GM19035 (cell line): Measurements from ENCODE around the gene TNFAIP8.

Experiments used
- ATAC-seq: cut with Tn5 transposase; IDR thresholded peaks from one replicate; pipeline ENCODE4 v1.9.1; 2021; ENCODE audit not compliant: unreplicated experiment

TNFAIP8 gene

DNA sequence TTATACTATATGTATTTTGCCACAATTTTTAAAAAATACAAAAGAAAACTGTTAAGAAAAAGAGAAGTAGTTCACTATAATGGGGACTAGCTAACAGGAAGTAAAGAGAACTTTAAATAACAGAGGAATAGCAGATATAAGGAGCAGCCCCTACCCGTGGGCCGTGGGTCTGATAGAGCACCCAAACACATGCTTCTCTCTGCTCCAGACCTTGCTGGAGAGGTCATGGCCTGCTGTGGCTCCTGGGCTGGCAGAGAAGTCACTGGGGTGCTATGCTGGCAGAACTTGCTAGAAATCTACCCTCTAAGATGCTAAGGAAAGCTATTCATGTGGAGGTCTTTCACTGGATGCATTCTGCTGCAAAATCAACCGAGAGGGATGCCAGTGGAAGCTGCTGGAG is 10.0 kb upstream of the TNFAIP8 start:
- ATAC-seq = no peak

DNA sequence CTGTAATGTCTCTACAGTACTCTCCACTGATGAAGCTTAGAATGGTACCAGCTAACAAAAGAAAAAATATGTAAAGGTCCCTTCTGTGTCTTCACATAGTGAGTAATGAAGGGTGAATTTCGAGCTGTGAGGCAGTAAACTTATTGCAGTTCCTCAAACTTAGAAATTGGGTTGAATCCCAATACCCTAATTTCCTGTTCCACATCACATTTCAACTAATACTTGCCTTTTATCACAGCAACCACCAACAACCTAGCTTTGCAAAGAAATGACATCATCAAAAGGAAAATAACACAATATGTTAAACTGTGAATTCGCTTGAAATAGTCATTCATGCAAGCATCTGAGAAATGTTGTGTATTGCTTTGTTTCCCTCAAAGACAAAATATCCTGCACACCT is 9.4 kb upstream of the TNFAIP8 start:
- no peak for ATAC-seq

DNA sequence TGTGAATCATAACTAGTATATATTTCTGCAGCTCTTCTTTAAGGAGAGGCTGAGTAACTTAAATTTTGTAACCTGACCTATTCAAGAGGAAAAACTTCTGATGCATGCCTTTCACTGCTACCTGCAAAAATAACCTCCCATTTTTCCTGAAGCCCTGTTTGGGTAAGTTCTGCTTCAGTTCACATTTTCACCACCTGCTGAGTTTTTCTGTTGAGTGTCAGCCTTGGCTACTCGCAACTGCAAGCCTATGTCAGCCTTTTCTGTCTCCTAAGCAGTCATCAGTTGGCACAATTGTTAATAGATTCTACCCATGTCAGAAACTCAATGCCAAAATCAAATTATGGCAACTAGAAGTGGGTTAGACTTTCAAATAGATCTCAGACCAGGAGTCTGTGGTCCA is 8.2 kb upstream of the TNFAIP8 start:
- ATAC-seq = no peak

DNA sequence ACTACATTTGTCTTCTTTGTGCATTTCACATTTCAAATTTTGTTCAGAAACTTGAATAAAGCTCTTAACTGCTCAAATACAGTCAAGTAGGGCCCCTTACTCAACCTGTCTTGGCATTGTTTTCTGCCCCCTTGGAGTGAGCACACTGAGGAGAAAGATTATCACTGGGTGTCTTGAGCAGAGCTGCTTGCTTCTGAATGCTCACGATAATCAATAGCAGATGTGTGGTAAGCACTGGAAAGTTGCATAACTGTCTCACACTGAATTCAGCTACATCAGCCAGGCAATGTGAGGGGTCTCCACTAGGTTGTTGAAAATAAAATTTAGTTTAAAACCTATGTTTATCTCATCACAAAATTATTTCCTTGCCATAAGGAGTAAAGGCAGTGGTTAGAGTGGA is 7.8 kb upstream of the TNFAIP8 start:
- ATAC-seq = no peak

DNA sequence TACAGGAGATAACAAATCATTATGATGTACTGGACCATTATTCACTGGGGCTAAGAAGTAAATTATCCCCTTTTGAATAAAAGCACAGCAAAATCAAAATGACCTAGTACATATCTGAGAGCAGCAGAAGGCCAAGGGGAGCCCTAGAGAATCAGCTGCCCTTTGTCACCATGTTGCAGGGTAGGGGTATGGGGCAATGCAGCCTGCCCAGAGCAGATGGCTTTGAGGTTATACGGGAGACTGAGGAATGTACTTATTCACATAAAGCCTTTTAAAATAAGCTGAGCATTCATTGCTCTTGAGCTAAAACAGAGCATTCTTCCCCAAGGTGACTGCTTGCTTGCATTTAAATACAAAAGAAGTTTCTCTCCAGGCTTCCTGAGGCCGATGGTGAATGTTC is 2.6 kb upstream of the TNFAIP8 start:
- ATAC-seq = no peak

DNA sequence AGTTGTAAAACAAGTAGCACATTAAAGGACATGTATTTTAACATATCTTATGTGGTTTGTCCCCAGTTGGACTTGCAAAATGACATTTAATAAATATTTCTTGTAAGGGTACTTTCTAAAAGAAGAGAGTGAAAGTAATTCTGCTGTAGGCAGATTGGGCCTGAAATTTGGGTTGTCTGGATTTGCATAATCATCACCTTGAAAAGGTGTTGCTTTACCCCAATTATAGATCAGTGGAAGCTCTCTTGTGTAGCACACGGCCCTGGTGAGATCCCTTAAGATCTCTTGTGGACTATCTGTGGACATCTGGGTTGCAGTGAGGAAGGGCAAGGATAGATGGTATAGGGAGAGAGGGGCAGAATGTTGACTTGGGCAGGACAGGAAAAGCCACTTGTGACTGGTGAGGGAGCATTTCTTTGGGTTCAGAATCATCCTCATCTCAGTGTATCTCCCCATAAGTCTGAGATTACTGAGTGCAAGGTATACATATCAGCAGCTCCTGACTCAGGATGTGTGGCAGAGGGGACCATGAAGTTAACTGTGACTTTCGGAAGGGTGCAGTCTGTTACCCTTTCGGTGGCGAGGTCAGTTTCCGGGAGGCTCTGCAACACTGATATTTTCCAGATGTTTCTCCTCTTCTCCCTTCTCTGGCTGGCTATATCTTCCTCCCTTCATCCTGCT is 2.0 kb upstream of the TNFAIP8 start:
- ATAC-seq = peak; percentile 55

DNA sequence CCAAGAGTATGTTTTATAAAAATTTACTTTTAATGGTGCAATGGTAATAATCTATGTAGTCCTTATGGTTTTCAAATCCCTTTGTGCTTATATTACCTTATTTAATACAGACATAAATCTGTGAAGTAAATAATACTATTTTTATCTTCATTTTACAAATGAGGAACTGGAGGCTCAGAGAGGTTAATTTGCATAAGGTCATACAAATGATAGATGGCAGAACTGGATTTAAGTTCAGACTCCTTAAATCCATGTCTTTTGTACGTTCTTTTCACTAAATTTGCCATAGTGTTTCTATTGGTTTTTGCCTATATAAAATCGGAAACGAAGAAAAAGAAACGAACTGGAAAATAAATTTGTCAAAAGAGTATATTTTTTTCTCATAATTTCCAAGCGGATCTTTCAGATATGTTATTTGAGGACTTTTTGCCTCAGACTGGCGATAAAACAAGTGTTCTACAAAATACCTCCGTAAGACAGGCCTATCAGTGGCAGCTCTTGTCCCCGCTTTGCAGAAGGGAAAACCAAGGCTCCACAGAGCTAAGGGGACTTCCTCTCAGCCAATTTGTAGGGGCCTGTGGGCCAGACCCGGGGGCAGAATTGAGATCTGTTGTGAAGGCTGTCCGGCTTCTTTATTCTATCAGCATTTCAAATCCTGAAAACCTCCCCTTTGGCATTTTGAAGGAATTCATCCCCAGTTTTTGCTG is 1.1 kb upstream of the TNFAIP8 start:
- ATAC-seq = peak; percentile 12

DNA sequence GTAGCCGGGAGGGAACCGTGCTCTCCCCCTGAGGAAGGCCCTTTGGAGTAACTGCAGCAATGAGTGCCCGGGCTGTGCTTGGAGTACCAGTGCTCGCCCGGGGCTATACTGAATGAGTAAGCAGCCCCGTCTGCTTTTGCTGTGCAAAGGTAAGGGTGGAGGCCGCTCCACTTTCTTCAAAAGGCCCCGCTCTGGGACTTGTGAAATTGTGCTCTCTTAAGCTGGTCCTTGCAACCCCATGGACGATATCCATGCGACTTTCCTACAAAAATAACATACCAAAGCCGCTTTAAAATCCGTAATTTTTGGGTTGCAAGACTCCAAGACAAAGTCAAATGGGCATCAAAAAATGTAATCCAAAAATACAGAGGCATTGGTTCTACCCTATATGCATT is 578 bp upstream of the TNFAIP8 start:
- peak; percentile 29 for ATAC-seq

DNA sequence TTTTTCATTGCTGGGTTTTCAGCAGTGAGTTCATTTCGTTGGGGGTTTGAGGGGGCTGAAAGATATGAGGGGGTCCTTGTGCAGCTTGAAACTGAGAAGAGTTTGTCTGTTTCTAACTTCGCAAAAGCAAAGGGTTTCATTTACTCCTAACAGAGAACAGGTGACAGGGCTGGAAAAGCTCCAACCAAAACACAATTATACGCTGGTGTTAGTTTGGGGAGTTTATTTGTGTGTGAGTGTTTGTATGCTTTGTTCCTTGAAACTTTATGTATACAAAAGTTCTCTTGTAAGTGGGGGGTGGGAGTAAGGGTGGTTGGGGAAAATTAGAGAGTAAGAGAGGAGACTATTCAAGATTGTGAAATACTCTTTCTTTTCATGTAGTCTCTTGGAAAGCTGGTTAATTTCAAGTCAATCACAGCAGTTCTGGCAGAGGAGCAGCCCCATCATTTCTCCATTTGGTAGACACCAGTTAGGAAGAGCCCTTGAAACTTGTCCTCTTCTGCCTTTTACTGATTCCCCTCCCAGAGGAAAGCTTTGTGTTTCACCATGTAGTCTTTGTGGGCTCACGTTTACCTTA is 881 bp downstream of the TNFAIP8 start:
- ATAC-seq = no peak

DNA sequence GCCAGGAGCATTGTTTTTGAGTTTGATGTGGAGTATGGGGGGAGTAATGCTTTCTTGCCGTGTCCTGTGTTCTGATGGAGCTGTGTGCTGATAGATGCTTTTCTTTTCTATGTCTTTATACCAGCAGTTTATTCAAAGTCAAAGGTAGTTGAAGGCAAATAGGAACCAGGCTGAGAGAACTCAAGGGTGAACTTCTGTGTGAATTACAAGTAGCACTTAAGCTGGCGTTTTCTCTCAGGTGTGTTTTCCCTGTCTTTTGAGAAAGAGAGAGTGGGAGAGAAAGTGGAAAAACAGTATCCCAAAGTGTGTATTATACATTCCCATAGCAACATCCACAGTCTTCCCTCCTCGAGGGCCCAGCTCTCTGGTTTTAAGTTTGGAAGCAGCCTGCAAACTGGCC is 1.5 kb downstream of the TNFAIP8 start:
- no peak for ATAC-seq

DNA sequence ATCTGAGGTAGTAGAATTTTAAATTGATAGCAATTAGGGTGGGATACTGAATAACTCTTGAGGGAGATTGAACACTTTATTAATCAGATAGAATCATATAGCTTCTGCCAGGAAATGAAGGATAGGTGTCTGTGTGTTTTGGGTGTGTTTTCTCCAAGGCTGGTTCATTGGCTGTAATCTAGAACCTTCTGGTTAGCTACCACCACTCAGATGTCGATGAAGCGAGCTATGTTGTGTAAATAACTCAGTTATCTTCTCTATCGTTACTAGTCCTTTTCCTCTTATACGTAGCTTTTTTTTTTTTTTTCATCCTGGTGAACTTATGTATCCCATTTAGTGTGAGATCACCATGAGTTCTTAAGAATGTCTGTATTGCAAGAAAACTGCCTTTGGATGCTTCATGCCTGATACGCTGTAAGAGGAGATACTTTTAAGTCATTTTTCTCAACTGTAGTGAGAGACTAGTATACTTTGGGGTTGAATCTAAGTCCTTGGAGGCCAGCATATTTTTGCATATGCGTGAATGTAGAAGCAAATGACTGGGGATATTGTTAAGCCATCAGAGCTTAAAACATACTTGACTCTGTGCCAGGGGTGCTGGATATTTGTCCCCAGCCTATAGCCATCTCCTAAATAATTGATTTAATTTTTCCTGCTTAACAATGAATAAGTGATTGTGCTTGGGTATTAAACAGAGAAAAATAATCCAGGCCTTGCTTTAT is 2.1 kb downstream of the TNFAIP8 start:
- ATAC-seq = no peak

DNA sequence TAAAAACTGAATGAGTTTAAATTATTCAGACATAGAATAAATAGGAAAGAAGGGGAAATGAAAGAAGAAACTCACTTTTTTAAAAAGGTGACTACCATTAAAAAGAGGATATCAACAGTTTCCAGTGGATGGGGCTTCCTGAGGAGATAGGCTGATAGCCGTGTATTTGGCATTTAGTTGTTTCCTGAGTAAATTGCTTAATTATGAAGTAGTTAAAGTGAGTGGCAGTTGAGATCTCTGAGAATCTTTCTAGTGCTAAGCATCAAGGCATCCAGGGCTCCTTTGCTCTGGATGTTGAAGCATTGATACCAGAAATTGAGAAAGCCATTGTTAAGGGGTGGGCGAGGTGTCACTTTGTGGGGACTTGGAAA is 2.7 kb downstream of the TNFAIP8 start:
- ATAC-seq = no peak

DNA sequence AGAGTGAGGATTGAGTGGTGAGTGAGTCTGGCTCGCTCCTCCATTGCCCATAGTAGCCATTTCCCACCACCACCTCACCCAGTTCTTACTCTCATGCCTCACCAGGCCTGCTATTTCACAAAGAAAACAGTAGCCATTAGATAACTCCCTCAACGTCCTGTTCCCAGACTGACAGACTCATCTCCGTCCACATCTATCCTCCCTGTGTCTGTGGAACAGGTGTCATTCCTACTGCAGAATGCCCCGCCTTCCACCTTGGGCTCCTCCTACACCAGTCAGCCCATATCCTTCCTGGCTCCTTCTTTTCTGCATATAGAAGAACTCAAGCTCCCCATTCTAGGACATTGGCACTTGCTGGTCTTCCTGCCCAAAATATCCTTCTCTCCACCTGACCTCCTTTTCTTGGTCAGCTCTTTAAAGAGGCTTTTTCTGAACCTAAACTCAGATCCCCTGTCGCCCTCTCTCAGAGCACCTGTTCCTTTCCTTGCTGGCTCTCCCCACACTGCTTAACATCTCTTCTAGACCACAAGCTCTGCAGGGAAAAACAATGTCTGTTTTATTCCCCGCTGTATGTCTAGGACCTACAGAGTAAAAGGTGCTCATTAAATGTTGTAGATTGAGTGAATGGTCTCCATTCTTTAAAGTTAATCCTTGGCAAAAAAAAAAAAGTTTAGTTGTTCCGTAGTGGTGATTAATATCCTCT is 3.2 kb downstream of the TNFAIP8 start:
- no peak for ATAC-seq

DNA sequence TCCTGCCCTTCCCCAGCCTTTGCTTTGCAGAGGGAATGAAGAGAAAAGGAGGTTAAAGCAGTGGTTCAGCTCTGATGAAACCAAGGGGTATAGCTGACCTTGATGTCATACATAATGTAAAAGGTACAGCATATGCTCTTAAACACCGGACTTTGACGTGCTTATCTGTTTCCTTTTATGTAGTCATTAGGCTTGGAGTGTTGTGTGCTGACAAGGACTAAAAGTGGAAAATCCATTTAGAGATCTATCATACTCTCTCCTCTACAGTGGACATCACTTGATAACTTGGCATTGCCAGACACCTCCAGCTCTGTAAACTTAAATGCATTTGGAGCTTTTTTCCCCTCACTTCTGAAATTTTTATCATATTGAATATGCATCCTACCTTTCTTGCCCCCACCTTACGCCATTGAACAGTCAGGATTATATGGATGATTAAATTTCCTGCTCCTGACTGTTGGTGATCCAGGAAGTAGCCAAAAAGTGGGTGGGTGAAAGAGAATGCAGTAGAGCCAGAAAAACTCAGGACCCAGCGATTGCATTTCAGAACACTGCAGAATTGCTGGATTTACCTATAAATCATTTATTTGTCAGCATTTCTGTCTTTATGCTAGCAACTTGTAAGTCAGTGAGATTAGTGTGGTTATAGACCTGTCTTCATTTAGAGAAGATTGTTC is 4.1 kb downstream of the TNFAIP8 start:
- ATAC-seq = no peak

DNA sequence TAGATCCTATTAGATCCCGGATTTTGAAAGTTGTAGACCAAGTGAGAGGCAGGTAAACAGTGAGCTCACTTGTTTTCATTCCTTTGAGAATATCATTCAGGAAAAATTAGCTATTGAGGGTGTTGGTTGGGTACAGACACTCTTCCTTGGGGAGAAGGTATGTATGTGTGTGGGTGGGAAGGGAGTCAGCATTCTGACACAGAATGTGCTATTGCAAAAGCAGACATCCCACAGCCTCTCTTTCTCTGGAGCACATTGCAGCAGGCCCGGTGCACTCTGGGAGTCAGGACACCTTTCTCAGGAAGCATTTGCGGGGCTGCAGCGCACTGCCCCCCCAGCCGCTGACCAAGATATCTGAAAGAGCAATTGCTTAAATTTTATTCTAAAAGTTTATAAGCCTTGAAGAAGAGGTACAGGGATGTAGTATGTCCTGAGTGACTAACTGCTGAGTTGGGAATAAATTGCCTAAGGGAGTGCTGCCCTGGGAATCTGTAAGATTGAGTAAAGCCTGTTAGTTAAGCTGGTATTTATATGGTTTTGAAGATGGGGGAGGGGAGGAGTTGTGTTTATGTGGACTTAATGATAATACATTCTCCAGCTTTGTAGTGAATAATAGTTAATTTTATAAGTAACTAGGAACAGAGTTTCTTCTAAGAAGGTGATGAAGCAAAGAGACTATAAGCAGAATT is 5.2 kb downstream of the TNFAIP8 start:
- ATAC-seq = no peak

DNA sequence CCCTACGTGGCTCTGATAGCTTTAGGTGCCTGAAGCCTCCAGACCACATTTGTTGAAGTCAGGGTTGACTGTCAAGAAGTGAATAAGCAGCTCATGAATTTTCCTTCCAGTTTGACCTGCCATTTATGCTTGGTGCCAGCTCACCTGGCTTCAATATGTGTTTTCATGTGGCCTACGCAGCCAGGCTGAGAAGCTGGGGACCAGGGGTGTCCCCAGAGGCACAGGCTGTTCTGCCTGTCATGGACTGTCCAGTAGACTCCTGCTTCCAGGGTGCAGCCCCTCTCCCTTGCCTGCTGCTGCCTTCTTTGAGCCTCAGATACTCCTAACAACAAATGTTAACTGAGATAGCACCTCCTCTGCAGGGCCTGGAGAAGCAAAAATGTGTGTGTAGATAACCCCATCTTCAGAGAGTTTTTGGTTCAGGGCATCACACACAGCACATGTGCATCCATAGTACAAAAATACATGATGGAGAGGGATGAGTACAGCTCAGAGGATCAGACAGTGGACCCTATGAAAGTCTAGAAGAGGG is 5.8 kb downstream of the TNFAIP8 start:
- ATAC-seq = no peak

DNA sequence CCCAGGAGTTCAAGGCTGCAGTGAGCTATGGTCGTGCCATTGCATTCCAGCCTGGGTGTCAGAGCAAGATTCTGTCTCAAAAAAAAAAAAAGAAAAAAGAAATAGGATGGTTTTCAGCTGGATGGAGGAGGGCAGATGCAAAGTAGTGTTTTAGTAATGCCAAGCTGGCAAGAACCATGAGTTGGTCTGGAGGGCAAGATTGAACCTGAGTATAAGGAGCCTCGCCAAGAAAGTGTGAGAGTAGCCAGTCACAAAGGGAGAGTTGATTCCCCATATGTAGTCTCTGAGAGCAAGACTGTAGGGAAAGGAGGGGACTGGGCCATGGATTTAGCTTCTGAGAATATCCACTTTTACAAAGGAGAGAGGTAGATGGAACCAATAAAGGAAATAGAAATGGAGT is 6.9 kb downstream of the TNFAIP8 start:
- no peak for ATAC-seq

DNA sequence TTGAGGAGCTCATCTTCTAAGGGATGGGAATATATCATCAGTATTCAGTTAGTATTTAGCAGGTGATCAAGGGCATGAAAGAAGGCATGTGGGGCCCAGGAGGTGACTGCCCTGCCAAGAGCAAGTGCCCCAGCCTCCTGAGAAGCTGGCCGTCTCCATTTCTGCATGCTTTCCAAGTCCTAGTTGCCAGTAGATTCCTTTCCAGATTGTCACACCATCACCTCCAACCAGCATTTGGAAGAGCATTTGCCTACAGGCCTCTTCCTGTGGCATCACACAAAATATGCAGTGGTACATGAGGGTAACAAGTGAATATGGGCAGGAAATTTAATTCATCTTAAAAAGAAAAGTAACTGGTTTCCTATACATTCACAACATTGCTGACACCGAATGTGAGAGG is 7.5 kb downstream of the TNFAIP8 start:
- ATAC-seq = no peak

DNA sequence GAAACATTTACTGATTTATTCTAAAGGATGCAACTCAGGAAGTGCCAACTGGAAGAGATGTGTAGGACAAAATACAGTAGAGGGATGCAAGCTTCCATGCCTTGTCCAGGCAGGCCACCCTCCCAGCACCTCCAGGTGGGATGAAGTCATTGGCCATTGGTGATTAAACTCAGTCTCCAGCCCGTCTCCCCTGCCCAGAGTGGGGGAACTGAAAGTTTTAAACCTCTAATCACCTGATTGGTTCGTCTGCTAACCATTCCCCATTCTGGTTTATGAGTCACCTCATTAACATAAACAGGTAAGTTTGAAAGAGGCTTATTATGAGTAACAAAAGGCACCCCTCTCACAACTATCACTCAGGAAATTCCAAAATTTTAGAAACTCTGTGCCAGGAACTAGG is 8.1 kb downstream of the TNFAIP8 start:
- ATAC-seq = peak; percentile 23
